Left cardiac atrium (tissue), 4 donors: ENCODE data around the gene YIPF4. TPM values are rescaled to one million over a fixed set of nuclear protein-coding genes. Genes with fewer than 3 reads are reported as not detected.
"Not testable (repeated sequence)": the region's sequence is repeated elsewhere in the genome, so short reads cannot be mapped to it uniquely, and the experiment has no call there.

Source experiments
- ATAC-seq, 2 donors: fragments of 200-7000 bp; cut with Tn5 transposase; one replicate each; pipeline ENCODE4 v1.9.1; 2020; ENCODE audit warnings: mild to moderate bottlenecking in 2 of 2, moderate library complexity in 2 of 2
- DNase-seq: peaks from one replicate; pipeline ENCODE4 v3.0.0-alpha.2; 2020
- intact Hi-C, 2 donors: fragments of 100-400 bp; cut with DNase I; formaldehyde crosslinking; loops; one replicate each; pipeline versions ENCODE4 v1.14.1 to v1.15.1; 2022 to 2023
- long read RNA-seq: library from polyadenylated mRNA; unstranded; transcript quantifications from one replicate; pipeline ENCODE4 v2.0.0, GENCODE V29; 2021
- total RNA-seq, 2 donors: library from RNA; stranded (reverse); fragmentation: NEBNext Ultra II Directional; extraction: Animal tissue kit (Norgen Biotek cat#: 25700); gene quantifications; one replicate each; pipeline ENCODE4 v1.2.1, GENCODE V29; 2021
- donor health status: DM: no; HTN: yes; CAD: no.
- donor health status: DM: no; HTN: yes; CAD: no; lungs with severe emphysema.
- donor health status: DM: yes; HTN: yes; CAD: no.
- donor health status: Dilated cardiomyopathy.

The YIPF4 gene
- 10 to 100 TPM; 48.5 to 51.4 TPM for total RNA-seq
- long read RNA-seq, full-length matches to known transcripts: 138 of 144 reads
- long read RNA-seq, partial matches to known transcripts: 0 of 144 reads
- long read RNA-seq, other reads (novel, unspliced or antisense): 6 of 144 reads

DNA sequence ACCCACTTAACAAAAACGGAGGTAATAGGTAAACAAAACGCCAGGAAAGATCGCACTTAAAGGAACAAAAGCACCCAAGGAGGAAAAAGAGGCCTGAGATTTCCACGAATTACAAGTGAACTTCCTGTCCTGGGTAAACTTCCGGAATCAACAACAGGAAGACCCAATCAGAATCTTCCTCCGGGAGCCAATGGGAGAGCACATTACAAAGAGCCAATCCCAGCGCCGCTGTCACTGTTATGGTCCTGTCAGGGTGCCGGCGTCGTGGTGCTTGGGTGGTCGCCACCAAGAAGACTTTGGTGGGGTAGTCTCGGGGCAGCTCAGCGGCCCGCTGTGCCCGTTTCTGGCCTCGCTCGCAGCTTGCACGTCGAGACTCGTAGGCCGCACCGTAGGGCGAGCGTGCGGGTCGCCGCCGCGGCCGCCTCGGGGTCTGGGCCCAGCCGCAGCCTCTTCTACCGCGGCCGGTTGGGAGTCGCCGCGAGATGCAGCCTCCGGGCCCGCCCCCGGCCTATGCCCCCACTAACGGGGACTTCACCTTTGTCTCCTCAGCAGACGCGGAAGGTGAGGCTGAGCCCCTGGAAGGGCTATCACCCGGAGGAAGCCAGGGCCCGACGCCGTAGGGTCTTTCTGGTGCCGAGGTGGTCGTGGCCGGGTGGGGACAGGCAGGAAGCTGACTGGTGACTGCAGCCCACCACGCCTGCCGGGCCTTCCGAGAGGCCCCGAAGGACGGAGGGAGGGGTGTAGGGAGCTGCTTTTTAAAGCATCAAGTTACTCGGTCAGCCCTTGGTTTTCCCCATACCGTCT, at the start of gene YIPF4:
Gene YIPF4 (plus strand): TSS at position 231 of the 804 bp plus-strand sequence. CDS start 252 bp downstream, at position 483.
- peak; percentile 100 for ATAC-seq
- intact Hi-C loops: no loop called here
- DNase-seq: peak; percentile 88

DNA sequence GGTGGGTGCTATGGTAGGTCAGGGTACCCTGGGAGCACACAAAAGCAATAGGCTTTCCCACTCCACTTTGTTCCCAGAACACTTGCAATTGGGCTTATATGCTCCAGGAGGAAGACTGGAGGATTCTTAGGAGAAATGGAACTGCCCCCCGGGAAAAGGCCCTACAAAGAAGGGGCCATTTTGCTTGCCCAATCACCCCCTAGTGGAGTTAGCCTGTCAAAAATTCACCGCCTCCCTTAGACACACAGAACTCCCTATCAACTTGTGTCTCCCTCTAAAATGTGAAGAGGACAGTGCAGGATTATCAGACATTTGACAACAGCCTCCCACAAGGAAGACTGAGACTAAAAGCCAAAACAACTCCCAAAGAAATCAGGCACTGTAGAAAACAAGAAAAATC, 49.5 kb upstream of the YIPF4 start:
- no peak for DNase-seq
- no peak for ATAC-seq
- intact Hi-C loops: no loop called here

DNA sequence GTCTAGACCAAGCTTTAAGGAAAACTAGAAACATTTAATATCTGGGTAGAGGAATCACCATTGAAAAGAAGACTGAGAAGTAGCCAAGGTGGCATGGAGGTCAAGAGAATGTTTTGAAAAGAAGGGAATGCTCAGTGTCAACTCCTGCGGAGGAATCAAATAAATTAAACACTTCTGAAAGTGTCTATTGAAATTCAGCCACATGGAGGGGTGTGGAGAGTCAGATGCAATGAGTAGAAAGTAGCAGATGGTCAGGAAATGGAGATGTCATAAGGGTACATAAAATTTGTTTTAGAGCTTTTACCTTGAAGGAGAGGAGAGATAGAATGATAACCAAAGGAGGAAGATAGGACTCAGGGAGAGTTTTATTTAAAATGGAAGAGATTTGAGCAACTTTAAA, 48.1 kb upstream of the YIPF4 start:
- intact Hi-C loops: no loop called here
- ATAC-seq (no peak), DNase-seq (no peak)

DNA sequence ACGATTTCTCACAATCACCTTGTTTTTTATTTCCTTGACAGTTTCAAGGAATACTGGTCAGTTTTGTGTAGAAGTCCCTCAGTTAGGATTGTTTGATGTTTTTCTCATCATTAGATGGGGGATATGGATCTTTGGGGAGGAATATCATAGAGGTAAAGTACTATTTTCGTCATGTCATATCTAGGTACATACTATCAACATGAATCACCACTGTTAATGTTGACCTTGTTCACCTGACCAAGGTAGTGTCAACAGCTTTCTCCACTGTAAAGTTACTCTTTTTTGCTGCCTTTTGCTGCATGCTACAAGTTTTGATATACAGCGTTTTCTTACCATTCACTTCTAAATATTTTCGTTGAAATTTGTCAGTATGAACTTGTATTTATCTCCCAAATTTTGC, 45.7 kb upstream of the YIPF4 start:
- ATAC-seq (no peak), DNase-seq (no peak)
- intact Hi-C loops: no loop called here

DNA sequence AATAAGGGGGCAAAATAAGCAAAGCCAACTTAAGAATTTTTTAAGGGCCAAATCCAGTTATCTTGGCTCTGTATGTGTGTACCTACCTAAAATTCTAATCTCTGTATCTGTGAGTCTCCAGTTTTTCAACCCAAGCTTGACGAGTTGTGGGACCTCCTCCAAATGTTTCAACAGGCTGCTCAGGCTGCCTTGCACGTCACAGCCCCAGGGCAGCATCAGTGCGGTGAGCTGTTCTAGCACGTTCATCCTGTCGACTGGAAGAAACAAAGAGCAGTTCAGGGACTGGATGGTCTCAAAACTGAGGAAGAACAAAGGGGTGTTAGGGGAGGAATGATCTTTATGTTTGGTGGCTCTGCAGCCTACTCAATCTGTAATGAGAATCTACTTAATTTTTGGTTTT, 42.4 kb upstream of the YIPF4 start:
- no peak for ATAC-seq
- intact Hi-C loops: no loop called here

DNA sequence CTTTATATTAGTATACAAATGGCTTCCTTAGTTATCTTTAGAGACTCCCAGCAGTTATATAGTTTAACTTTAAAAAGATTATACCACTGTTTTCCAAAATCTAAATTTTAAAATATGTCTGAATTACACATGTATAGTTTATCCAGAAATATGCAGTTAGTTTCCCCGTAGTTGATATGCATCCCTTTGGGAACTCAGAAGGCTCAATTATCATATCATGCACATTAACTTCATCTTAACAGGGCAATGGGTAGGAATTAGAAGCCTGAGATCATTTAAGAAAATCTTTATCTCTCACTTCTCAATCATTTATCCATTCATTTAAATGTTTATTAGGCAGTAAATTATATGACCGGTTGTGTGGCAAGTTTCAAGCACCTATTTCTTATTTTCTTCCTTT, 40.2 kb upstream of the YIPF4 start:
- no peak for DNase-seq
- intact Hi-C loops: no loop called here
- ATAC-seq: no peak

More for the DNA sequence above, 42.4 kb upstream of the YIPF4 start:
- DNase-seq: no peak

DNA sequence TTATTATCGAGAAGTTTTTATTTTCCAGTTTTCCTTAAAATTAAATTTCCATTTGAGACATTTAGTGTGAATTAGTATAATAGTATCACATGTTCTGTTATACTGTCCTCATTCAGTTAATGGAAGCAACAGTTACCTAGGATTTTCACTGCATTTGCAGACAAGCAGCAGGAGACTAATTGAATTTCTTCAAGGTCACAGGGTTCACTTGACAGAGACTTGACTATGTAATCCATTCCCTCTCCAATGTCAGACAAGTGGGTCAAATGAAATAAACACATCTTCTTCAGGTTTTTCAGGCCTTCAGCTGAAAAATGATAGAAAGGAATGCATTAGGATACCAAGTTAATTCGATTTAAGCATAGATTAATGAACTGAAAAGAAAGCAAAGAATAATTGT, 39.7 kb upstream of the YIPF4 start:
- DNase-seq (no peak), ATAC-seq (no peak)
- intact Hi-C loops: no loop called here

DNA sequence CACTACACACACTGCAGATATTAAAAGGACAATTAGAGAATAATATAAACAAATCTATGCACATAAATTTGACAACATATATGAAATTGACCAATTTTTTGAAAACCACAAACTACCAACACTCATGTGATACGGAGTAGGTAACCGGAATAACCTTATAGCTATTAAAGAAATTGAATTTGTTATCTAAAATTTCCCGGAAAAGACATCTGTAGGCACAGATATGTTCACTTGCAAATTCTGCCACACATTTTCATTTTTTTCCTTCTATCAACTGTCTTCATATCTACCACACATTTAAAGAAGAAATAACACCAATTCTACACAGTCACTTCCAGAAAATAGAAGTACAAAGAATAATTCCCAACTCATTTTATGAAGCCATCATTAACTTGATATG, 35.4 kb upstream of the YIPF4 start:
- intact Hi-C loops: no loop called here

DNA sequence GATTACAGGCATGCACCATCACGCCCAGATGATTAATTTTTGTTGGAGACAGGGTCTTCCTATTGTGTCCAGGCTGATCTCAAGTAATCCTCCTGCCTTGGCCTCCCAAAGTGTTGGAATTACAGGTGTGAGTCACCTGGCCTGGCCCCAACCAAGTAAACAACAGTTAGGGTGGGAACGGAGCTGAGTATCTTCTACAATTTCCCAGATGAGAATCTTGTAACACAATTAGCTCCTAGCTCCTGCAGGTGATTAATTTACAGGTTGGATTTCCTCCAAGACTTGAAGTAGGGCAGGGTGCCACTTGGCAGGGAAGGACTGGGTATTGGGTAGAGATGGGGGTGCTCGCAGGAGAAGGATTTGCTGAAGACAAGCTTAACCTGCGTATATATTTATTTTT, 30.8 kb upstream of the YIPF4 start:
- DNase-seq (no peak), ATAC-seq (no peak)
- intact Hi-C loops: no loop called here

More for the DNA sequence above, 35.4 kb upstream of the YIPF4 start:
- no peak for ATAC-seq
- no peak for DNase-seq

DNA sequence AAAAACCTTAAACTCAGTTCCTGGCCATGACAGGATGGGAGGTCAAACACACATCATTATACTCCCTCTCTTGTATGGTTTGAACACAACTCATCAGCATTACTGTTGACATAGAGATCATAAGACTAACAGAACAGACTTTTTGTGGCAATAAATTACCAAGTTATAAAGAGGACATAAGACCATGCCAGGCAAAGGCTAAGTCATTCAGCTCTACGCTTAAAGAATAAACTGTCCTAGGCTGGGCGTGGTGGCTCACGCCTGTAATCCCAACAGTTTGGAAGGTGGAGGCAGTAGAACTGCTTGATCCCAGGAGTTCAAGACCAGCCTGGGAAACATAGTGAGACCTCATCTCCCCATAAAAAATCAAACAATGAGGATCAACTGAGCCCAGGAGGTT, 29.4 kb upstream of the YIPF4 start:
- ATAC-seq: no peak
- intact Hi-C loops: no loop called here
- DNase-seq: no peak

DNA sequence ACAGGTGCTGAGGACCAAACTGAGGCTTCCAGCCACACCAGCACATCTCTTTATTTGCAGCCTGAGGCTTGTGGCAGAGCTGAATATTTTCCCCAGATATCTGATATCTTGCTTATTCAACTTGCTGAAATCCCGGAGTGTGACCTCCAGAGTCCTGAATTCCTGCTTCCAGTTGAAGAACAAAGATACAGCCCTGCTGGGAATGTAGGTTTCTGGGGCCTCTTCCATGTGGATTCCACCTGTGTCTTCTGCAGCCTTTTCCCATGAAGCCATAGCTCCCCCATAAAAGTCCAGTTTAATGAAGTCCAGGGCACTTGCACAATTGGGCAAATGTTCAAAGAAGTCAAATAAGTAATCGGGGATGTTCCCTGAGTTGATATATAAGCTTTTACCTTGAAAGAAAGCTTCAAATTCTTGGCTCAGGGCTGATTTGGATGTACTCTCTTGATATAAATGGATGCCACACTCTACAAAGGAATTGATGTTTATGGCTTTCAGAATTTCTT, 27.9 kb upstream of the YIPF4 start:
- intact Hi-C loops: no loop called here
- DNase-seq: no peak
- ATAC-seq: no peak

DNA sequence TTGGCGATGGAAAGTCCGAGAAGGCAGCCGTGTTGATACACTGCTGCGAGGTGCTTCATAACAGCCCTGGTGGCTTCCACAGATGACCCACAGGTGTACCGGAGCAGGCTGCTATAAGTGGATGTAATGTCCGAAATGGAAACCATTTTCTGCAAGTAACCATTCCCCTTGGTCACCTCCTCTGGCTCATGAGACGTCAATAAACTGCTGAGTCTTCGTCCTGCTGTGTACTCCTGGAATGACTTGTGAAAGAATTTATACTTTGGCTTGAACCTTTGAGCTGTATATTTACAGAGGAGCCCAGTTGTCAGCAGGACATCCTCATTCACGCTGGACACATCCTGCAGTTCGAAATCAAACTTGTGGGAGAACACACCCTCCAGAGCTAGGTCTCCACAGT, 27.4 kb upstream of the YIPF4 start:
- intact Hi-C loops: no loop called here

DNA sequence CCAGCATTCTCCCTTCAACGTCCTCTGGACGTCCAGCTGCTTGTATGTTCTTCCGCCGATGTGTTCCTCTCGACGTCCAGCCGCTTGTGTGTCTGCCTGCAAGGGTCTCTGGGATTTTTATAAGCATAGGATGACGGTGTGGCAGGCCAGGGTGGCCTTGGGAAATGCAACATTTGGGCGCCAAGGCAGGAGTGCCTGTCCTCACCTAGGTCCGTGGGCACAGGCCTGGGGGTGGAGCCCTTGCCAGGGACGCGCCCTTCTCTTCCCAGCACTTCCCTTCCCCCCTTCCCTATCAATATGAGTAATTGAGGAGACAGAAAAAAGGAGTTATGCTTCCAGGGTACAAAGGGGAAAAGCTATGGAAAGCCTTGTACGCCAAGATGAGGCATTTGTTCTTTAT, 19.5 kb upstream of the YIPF4 start:
- intact Hi-C loops: no loop called here
- no peak for ATAC-seq
- DNase-seq: no peak

More for the DNA sequence above, 27.4 kb upstream of the YIPF4 start:
- no peak for ATAC-seq
- no peak for DNase-seq

DNA sequence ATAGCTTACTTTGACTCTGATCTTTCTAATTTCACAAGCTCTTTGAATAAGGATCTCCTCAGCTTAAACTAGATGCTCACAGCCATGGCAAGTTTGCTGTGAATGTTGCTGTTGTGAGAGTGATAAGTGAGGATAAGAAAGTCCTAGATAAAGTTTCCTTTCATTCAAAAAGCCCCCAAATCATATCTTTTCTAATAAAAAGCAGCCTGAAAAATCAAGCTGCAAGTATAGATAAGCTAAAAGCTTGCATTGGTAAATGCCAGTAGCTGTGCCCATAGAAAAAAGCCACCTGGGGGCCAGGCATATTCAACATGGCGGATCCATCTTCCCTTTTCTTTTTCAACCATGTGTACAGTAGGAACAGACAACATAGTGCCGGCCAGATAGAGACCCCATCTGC, 17.3 kb upstream of the YIPF4 start:
- intact Hi-C loops: no loop called here
- ATAC-seq: no peak
- no peak for DNase-seq

DNA sequence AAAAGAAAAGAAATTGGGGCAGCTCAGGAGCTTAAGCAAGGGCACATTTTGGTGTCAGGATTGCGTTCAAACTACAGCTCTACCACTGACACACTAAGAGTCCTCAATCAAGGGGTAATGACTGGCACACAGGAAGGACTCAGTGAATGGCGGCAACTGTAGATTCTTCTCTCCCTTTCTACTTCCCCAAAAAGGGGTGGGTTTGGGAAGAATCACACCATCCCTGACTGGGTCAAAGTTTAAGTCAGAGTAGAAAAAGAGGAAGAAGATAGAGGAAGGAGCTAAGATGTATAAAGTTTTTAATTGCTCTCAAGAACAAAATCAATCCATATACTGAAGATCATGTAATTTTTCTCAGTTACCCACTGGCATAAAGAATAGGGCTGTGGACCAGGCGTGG, 15.6 kb upstream of the YIPF4 start:
- DNase-seq: no peak

DNA sequence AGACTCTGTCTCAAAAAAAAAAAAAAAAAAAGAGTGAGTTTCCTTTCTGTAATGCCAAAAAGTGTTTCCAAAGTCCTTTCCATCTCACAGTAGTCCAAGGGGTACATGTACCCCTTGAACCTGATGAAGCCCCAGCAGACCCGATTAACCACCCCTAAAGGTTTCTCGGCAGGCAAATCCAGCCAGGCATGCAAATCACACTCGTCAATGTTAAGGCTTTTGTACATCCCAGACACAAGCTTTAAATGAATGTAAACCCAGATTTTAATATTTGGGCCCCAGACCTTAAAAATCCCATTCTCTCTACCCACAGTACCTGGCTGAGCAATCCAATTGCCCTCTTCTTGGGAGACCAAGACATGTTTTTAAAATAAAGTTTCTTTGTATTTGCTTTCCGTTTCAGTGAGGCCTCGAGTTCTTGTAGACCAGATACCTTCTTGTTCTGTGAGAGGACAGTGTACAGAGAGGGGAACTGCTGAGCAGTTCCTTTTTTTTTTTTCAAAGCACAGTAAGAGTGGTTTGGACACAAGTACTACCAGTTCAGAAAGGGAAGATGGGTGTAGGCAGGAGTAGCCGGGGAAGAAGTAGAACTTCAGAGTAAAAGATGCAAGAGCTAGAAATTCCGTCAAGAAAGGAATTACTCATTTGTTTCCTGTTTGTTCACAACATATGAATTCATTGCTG, 13.1 kb upstream of the YIPF4 start, which contains the start of gene NLRC4:
Gene NLRC4 (minus strand): TSS at position 465 of the 684 bp plus-strand sequence. CDS start 8,111 bp downstream, outside the sequence.
- peak; percentile 58 to 77 for ATAC-seq
- intact Hi-C loops: no loop called here
- DNase-seq: no peak

More for the DNA sequence above, 15.6 kb upstream of the YIPF4 start:
- ATAC-seq: peak in 1 of 2 donors; percentile 67
- intact Hi-C loops: no loop called here

DNA sequence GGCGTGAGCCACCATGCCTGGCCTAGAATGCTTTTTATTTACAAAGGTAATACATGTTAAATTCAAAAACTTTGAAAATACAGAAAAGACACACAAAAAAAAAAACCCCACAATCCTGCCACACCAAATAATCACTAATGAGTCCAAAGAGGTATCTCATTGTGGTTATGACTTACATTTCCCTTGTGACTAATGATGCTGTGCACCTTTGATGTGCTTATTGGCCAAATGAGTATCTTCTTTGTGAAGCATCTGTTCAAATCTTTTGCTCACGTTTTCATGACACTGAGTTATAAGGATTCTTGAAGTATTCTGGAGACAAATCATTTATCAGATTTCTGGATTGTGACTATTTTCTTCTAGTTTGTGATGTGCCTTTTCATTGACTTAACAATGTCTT, 6.6 kb upstream of the YIPF4 start:
- ATAC-seq (no peak), DNase-seq (no peak)
- intact Hi-C loops: no loop called here

DNA sequence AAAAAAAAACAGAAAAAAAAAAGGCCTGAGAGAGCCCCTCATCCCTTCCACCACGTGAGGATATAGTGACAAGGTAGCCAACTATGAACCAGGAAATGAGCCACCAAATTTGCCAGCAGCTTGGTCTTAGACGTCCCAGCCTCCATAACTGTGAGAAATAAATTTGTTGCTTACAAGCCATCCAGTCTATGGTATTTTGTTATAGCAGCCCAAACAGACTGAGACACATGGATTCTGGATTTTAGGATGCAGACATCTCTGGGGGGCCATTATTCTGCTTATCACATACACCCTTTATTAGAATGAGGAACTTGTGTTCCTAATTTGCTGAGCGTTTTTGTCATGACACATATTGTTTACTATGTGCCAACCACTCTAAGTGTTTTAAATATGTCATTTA, 5.4 kb upstream of the YIPF4 start:
- intact Hi-C loops: no loop called here

DNA sequence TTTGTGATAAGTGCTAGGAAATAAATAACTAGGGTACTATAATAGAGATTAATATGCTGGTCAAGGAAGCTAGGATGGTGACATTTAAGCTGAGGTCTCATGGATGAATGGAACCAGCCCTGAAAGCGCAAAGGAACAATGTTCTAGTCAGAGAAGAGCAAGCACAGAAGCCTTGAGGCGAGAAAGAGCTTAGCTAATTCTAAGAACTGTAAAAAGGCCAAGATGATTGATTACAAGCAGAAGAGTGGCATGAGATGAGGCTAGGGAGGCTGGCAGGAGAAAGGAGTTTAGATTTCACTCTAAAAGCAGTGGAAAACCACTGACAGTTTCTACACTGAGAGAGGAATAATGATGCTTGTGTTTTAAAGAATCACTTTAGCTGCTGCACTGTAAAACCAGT, 3.4 kb upstream of the YIPF4 start:
- ATAC-seq: no peak
- no peak for DNase-seq
- intact Hi-C loops: no loop called here

More for the DNA sequence above, 5.4 kb upstream of the YIPF4 start:
- DNase-seq (no peak), ATAC-seq (no peak)

DNA sequence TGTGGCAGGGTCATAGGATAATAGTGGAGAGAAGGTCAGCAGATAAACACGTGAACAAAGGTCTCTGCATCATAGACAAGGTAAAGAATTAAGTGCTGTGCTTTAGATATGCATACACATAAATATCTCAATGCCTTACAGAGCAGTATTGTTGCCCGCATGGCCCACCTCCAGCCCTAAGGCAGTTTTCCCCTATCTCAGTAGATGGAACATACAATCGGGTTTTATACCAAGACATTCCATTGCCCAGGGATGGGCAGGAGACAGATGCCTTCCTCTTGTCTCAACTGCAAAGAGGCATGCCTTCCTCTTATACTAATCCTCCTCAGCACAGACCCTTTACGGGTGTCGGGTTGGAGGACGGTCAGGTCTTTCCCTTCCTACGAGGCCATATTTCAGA, 1.9 kb upstream of the YIPF4 start:
- DNase-seq: not testable (repeated sequence)

More for the DNA sequence above, 1.9 kb upstream of the YIPF4 start:
- intact Hi-C loops, ATAC-seq: not testable (repeated sequence)
